Esophagus muscularis mucosa (tissue), 4 donors: ENCODE data around the gene IL4R. TPM values are rescaled to one million over a fixed set of nuclear protein-coding genes. Genes with fewer than 3 reads are reported as not detected.

Experiments used
- DNase-seq: peaks from one replicate; pipeline ENCODE4 v3.0.0-alpha.2; 2017; ENCODE audit errors: extremely low spot score
- H3K27ac ChIP-seq, 4 donors: fragments of 200-600 bp; sonication (generic); replicated peaks in 1 of 4; 1 replicate in 3 of 4; 2 replicates in 1 of 4; pipeline ENCODE4 v1.5.1; 2016 to 2019; ENCODE audit warnings: mild to moderate bottlenecking in 1 of 4
- H3K27me3 ChIP-seq, 4 donors: fragments of 200-600 bp; sonication (generic); one replicate each; pipeline versions ENCODE4 v1.5.1 to v1.6.0; 2016 to 2019
- H3K36me3 ChIP-seq, 4 donors: fragments of 200-600 bp; sonication (generic); one replicate each; pipeline ENCODE4 v1.5.1; 2016 to 2019
- H3K4me1 ChIP-seq, 4 donors: fragments of 200-600 bp; sonication (generic); one replicate each; pipeline ENCODE4 v1.5.1; 2016 to 2019
- H3K4me3 ChIP-seq, 4 donors: fragments of 200-600 bp; sonication (generic); 1 replicate in 2 of 4; 2 replicates in 2 of 4; pipeline ENCODE4 v1.5.1; 2016 to 2019; ENCODE audit warnings: mild to moderate bottlenecking in 4 of 4, moderate library complexity in 1 of 4
- H3K9me3 ChIP-seq, 4 donors: fragments of 200-600 bp; sonication (generic); 1 replicate in 3 of 4; 2 replicates in 1 of 4; pipeline ENCODE4 v1.5.1; 2016 to 2019
- EP300 ChIP-seq: sonication (generic); formaldehyde crosslinking; IDR thresholded peaks from one replicate; pipeline ENCODE4 v1.6.1; 2017; ENCODE audit warnings: antibody characterized with exemption
- POLR2A ChIP-seq: fragments of 450-650 bp; IDR thresholded peaks from one replicate; pipeline ENCODE4 v1.6.1; 2017; ENCODE audit warnings: antibody characterized with exemption, moderate library complexity, mild to moderate bottlenecking, low read depth
- POLR2AphosphoS5 ChIP-seq, 2 donors: sonication (generic); formaldehyde crosslinking; IDR thresholded peaks; one replicate each; pipeline ENCODE4 v1.6.1; 2017; ENCODE audit warnings: antibody characterized with exemption in 2 of 2
- WGBS: methylation state at CpG from one replicate; pipeline ENCODE4 v1.1.5; 2018; 5-methylcytosine and 5-hydroxymethylcytosine counted together
- intact Hi-C: fragments of 100-400 bp; cut with DNase I; formaldehyde crosslinking; loops from one replicate; pipeline ENCODE4 v1.15.1; 2023
- total RNA-seq, 4 donors: library from RNA; depleted of rRNA; stranded (reverse); fragments of >200 nt; gene quantifications; one replicate each; pipeline versions ENCODE4 v1.1.0 to v1.2.1, GENCODE V29; 2016
- TF ChIP-seq, protein P1 (sequence below), 3 experiments: fragments of 200-600 bp in 2 of 3; fragments of 450-650 bp in 1 of 3; sonication (generic) in 2 of 3; IDR thresholded peaks; one replicate each; pipeline ENCODE4 v1.5.1; 2017 to 2019; ENCODE audit warnings: antibody characterized with exemption in 3 of 3, mild to moderate bottlenecking in 2 of 3, moderate library complexity in 1 of 3

IL4R gene
- total RNA-seq, 4 donors from 2014 or later, result 72.7 to 167 (median 116) TPM

DNA sequence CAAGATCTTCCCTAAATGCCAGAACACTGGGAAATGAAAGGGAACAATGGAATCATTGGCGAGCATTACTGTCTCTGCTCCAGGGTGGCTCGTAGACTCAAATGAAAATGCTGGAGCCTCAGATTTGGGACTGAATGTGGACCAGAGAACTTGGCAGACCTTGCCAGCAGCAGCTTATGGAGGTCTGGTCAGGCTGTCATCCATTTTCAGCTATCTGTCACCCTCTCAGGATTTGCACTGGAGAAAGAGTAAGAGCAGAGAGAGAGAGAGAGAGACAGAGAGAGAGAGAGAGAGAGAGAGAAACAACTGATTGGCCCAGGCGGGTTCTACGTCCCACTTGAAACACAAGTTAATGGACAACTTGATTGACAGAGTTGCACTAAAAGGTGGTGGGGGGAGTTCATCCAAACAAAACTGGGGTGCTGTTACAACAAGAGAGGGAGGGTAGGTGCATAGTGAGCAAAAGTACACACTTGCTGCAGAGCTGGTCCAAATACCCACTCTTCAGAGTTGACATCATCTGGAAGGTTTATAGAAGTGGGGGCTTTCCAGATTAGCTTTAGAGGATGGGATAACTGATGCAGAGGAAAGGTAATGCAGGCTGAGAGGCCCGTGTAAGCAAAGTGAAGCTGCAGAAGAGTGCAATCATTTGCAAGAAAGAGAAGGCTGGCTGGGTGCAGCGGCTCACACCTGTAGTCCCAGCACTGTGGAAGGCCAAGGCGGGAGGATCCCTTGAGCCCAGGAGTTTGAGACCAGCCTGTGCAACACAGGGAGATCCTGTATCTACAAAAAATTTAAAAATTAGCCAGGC, 28.7 kb upstream of the IL4R start:
- intact Hi-C loops, result no loop called here
- Histone ChIP-seq H3K4me3 (no peak overlapping the region), H3K36me3 (no peaks in the 10 kb centered on the region), H3K27me3 (no peaks in the 10 kb centered on the region), H3K27ac (no peak overlapping the region), H3K4me1 (peaks cover 10 to 19% (median 17%) of the 10 kb centered on the region in 4 donors), H3K9me3 (no peaks in the 10 kb centered on the region)
- TF ChIP-seq, protein P1, sequence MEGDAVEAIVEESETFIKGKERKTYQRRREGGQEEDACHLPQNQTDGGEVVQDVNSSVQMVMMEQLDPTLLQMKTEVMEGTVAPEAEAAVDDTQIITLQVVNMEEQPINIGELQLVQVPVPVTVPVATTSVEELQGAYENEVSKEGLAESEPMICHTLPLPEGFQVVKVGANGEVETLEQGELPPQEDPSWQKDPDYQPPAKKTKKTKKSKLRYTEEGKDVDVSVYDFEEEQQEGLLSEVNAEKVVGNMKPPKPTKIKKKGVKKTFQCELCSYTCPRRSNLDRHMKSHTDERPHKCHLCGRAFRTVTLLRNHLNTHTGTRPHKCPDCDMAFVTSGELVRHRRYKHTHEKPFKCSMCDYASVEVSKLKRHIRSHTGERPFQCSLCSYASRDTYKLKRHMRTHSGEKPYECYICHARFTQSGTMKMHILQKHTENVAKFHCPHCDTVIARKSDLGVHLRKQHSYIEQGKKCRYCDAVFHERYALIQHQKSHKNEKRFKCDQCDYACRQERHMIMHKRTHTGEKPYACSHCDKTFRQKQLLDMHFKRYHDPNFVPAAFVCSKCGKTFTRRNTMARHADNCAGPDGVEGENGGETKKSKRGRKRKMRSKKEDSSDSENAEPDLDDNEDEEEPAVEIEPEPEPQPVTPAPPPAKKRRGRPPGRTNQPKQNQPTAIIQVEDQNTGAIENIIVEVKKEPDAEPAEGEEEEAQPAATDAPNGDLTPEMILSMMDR (IDR thresholded peaks at IDR 0.05), result no peak
- TF ChIP-seq POLR2A (no peak), EP300 (no peak), POLR2AphosphoS5 (IDR thresholded peaks at IDR 0.05) (no peak)
- 94% methylated on average over 7 of the region's 7 CpGs for WGBS
- peak; percentile 39 for DNase-seq

DNA sequence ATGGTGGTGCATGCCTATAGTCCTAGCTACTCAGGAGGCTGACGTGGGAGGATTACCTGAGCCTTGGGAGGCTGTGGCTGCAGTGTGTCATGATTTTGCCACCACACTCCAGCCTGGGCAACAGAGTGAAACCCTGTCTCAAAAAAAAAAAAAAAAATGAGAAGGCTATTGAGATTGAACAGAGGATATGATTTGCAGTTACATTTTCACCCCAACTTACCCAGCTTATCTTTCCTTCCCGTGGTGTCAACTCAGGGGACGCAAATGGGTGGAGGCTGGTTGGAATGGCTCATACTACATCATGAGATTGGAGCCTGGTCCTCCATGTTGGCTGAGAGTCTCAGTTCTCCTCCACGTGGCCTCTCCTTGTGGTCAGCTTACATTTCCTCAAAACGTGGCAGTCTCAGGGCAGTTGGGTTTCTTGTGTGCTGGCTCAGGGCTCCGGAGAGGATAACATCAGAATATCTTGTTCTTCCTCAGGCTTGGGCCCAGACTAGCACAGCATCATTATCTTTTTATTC, 28.0 kb upstream of the IL4R start:
- DNase-seq, result no peak
- intact Hi-C loops, result no loop called here
- no peaks in the 10 kb centered on the region for H3K36me3 ChIP-seq
- no peak overlapping the region for H3K4me3 ChIP-seq
- H3K27me3 ChIP-seq, result no peaks in the 10 kb centered on the region
- peaks cover 10 to 26% (median 23%) of the 10 kb centered on the region in 4 donors for H3K4me1 ChIP-seq
- no peak for TF ChIP-seq POLR2AphosphoS5 (IDR thresholded peaks at IDR 0.05)
- no peak for TF ChIP-seq EP300
- TF ChIP-seq, protein P1 (IDR thresholded peaks at IDR 0.05), result no peak
- TF ChIP-seq POLR2A, result no peak
- H3K9me3 ChIP-seq, result no peaks in the 10 kb centered on the region
- peak overlapping the region in 2 of 4 donors; percentile 31 to 40 for H3K27ac ChIP-seq
- WGBS, result 82% methylated on average over 6 of the region's 6 CpGs

DNA sequence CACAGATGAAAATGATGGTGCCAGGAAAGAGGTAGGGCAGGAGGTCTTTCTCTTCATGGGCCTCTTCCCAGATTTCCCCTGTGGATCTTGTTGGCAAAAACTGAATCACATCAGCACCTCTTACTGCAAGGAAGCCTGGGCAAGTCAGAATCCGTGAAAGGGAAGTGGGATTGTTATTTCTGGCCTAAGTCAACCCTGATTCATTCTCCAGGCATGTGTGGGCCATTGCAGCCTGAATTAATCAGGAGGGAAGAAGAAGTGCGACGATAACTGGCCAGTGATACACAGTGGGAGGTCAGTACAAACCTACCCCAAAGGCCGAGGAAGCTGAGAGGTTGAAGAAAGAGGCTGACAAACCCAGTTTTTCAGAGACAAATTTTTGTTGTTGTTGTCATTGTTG, 27.3 kb upstream of the IL4R start:
- Histone ChIP-seq H3K4me1 (peaks cover 10 to 33% (median 30%) of the 10 kb centered on the region in 4 donors), H3K9me3 (no peaks in the 10 kb centered on the region), H3K27me3 (no peaks in the 10 kb centered on the region), H3K36me3 (no peaks in the 10 kb centered on the region), H3K4me3 (no peak overlapping the region), H3K27ac (peak overlapping the region; percentile 31 to 49 (median 37))
- DNase-seq, result no peak
- intact Hi-C loops, result no loop called here
- TF ChIP-seq POLR2A (no peak), EP300 (no peak), POLR2AphosphoS5 (IDR thresholded peaks at IDR 0.05) (peak; percentile 32 to 45)
- TF ChIP-seq, protein P1 (IDR thresholded peaks at IDR 0.05), result no peak
- 36% methylated on average over 4 of the region's 4 CpGs for WGBS

DNA sequence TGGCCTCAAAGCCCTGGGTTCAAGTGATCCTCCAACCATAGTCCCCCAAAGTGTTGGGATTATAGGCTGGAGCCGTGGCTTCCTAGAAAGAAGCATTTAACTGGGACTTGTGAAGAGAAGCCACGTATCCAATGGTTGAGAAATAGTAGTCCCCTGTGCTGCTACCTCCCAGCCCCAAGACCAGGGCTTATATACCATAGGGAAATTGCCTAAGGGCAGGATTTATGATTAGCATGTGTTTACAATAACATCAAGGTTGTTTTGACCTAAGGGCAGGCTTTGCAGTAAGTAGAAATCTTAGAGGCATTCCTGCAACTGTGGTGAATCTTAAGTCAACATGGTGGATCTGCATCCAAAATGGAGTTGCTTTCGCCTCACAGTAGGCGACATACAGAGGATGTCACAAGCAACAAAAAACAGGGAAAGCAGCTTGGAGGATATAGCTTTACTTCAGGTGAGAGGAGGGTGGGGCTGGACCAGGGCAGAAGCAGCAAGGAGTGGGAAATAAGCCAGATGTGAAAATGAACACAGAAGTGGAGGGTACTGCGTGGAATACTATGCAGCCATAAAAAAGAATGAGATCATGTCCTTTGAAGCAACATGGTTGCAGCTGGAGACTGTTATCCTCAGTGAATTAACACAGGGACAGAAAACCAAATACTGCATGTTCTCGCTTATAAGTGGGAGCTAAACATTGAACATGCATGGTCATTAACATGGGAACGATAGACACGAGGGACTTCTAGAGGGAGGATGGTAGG, 26.5 kb upstream of the IL4R start:
- peak overlapping the region in 3 of 4 donors; percentile 31 to 49 (median 34) for H3K27ac ChIP-seq
- intact Hi-C loops, result no loop called here

More for the DNA sequence above, 26.5 kb upstream of the IL4R start:
- H3K4me1 ChIP-seq, result peaks cover 10 to 36% (median 34%) of the 10 kb centered on the region in 4 donors
- WGBS, result 95% methylated on average over 8 of the region's 8 CpGs
- H3K36me3 ChIP-seq, result no peaks in the 10 kb centered on the region
- no peak for DNase-seq
- no peaks in the 10 kb centered on the region for H3K9me3 ChIP-seq
- H3K27me3 ChIP-seq, result no peaks in the 10 kb centered on the region
- TF ChIP-seq EP300 (no peak), POLR2A (no peak), POLR2AphosphoS5 (IDR thresholded peaks at IDR 0.05) (no peak)
- TF ChIP-seq, protein P1 (IDR thresholded peaks at IDR 0.05), result no peak
- no peak overlapping the region for H3K4me3 ChIP-seq
